Measurements from ENCODE around the gene SMIM3. TPM values are rescaled to one million over a fixed set of nuclear protein-coding genes. Genes with fewer than 3 reads are reported as not detected.
"Not testable (repeated sequence)": the region's sequence is repeated elsewhere in the genome, so short reads cannot be mapped to it uniquely, and the experiment has no call there.

SMIM3 gene
- total and polyA plus RNA-seq, 2 donors = 10.2 to 37.1 TPM

DNA sequence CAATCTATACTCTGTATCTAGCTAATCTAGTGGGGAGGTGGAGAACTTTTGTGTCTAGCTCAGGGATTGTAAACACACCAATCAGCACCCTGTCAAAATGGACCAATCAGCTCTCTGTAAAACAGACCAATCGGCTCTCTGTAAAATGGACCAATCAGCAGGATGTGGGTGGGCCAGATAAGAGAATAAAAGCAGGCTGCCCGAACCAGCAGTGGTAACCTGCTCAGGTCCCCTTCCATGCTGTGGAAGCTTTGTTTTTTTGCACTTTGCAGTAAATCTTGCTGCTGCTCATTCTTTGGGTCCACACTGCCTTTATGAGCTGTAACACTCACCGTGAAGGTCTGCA is 67.7 kb downstream of the SMIM3 start, which contains the start of gene IRGM:
Gene IRGM (plus strand): TSS at position 214 of the 346 bp plus-strand sequence. CDS start 1,603 bp downstream, outside the sequence.
- not testable (repeated sequence) for H3K27ac ChIP-seq (ENCODE audit: low read depth); H3K36me3 ChIP-seq (ENCODE audit: insufficient read depth); H3K4me1 ChIP-seq (ENCODE audit: insufficient read depth); H3K4me3 ChIP-seq (ENCODE audit: low read depth, low read length); DNase-seq (ENCODE audit: extremely low spot score)
- 74% methylated on average over 3 of the region's 3 CpGs for WGBS

Other genes with a start within 250 kb of the SMIM3 start
- gene SYNPO, start 138.1 kb upstream of the SMIM3 start, total RNA-seq = 6.8 TPM
- gene SYNPO, start 138.1 kb upstream of the SMIM3 start, polyA plus RNA-seq = 47.2 TPM
- gene MYOZ3, start 117.5 kb upstream of the SMIM3 start, total RNA-seq = 3.2 TPM
- gene MYOZ3, start 117.5 kb upstream of the SMIM3 start, polyA plus RNA-seq = 1.5 TPM
- gene RBM22, start 77.7 kb upstream of the SMIM3 start, total RNA-seq = 31.1 TPM
- 28.3 TPM for gene RBM22, start 77.7 kb upstream of the SMIM3 start, polyA plus RNA-seq
- gene DCTN4, start 19.7 kb upstream of the SMIM3 start, total RNA-seq = 95.5 TPM
- gene DCTN4, start 19.7 kb upstream of the SMIM3 start, polyA plus RNA-seq = 29.4 TPM
- not detected for gene IRGM, start 67.8 kb downstream of the SMIM3 start, total RNA-seq
- gene IRGM, start 67.8 kb downstream of the SMIM3 start, polyA plus RNA-seq = 0.16 TPM
- 21.3 TPM for gene ZNF300, start 126.2 kb downstream of the SMIM3 start, total RNA-seq
- 3.7 TPM for gene ZNF300, start 126.2 kb downstream of the SMIM3 start, polyA plus RNA-seq
- gene GPX3, start 241.8 kb downstream of the SMIM3 start, total RNA-seq = 8.6 TPM
- 1,418 TPM for gene GPX3, start 241.8 kb downstream of the SMIM3 start, polyA plus RNA-seq